SK-N-SH (cell line): ENCODE results near the gene DNAH9. TPM values are rescaled to one million over a fixed set of nuclear protein-coding genes. Genes with fewer than 3 reads are reported as not detected.

Experiments
- CTCF ChIA-PET: fragments of 300-600, 350-600 bp; formaldehyde crosslinking; extraction: SDS; loops from one replicate; lab custom pipeline; 2021; lab: Yijun Ruan, JAX
- POLR2A ChIA-PET: fragments of 350-600 bp; sonication (Branson Sonifier 250); formaldehyde crosslinking; extraction: SDS; loops from one replicate; lab custom pipeline; 2020; ENCODE audit warnings: antibody characterized with exemption, inconsistent platforms; lab: Yijun Ruan, JAX
- DNase-seq: peaks from one replicate; pipeline ENCODE4 v3.0.0; 2012
- H2AFZ ChIP-seq: fragments of 200-600 bp; sonication (generic); 2 replicates; pipeline ENCODE4 v1.8.1; 2016; ENCODE audit warnings: antibody characterized with exemption, mild to moderate bottlenecking, low read depth
- H3F3A ChIP-seq: fragments of 200-600 bp; sonication (generic); replicated peaks from 2 replicates; pipeline ENCODE3; 2016; ENCODE audit warnings: antibody characterized with exemption, mild to moderate bottlenecking; ENCODE audit not compliant: insufficient read depth
- H3K27ac ChIP-seq, 2 experiments: fragments of 200-500 bp in 1 of 2; fragments of 200-600 bp in 1 of 2; sonication (Bioruptor generic) in 1 of 2; sonication (generic), shearing (Covaris generic) in 1 of 2; 2 replicates each; pipeline versions ENCODE4 v1.5.1 to v1.6.1; 2014 to 2016; ENCODE audit warnings: low read depth in 2 of 2, inconsistent platforms in 1 of 2, low read length in 1 of 2, mild to moderate bottlenecking in 1 of 2, mixed read lengths in 1 of 2
- H3K27me3 ChIP-seq: fragments of 200-600 bp; sonication (generic), shearing (Covaris generic); 2 replicates; pipeline ENCODE4 v1.6.1; 2016; ENCODE audit warnings: mixed run types; ENCODE audit not compliant: insufficient read depth
- H3K36me3 ChIP-seq, 2 experiments: fragments of 200-500 bp in 1 of 2; fragments of 200-600 bp in 1 of 2; sonication (Bioruptor generic) in 1 of 2; sonication (generic) in 1 of 2; replicated peaks in 1 of 2; 2 replicates each; pipeline versions ENCODE3 to v1.5.1; 2014 to 2016; ENCODE audit warnings: low read length in 1 of 2, mild to moderate bottlenecking in 1 of 2; ENCODE audit not compliant: insufficient read depth in 2 of 2, control insufficient read depth in 1 of 2
- H3K4me1 ChIP-seq, 2 experiments: fragments of 200-500 bp in 1 of 2; fragments of 200-600 bp in 1 of 2; sonication (Bioruptor generic) in 1 of 2; sonication (generic), shearing (Covaris generic) in 1 of 2; 2 replicates each; pipeline versions ENCODE4 v1.5.1 to v1.6.1; 2014 to 2016; ENCODE audit warnings: low read depth in 1 of 2, low read length in 1 of 2, mixed run types in 1 of 2; ENCODE audit not compliant: insufficient read depth in 2 of 2, control insufficient read depth in 1 of 2
- H3K4me2 ChIP-seq: fragments of 200-600 bp; sonication (generic), shearing (Covaris generic); 2 replicates; pipeline ENCODE4 v1.6.1; 2017; ENCODE audit warnings: mixed run types
- H3K4me3 ChIP-seq, 2 experiments: fragments of 200-500 bp in 1 of 2; fragments of 200-600 bp in 1 of 2; sonication (Bioruptor generic) in 1 of 2; sonication (generic), shearing (Covaris generic) in 1 of 2; 2 replicates each; pipeline versions ENCODE4 v1.5.1 to v1.8.1; 2014 to 2016; ENCODE audit warnings: low read depth in 2 of 2, inconsistent platforms in 1 of 2, low read length in 1 of 2, mild to moderate bottlenecking in 1 of 2, mixed read lengths in 1 of 2, moderate library complexity in 1 of 2
- H3K79me2 ChIP-seq: fragments of 200-600 bp; sonication (generic); 2 replicates; pipeline ENCODE4 v1.8.1; 2017; ENCODE audit warnings: mild to moderate bottlenecking; ENCODE audit not compliant: insufficient read depth
- H3K9ac ChIP-seq: fragments of 200-600 bp; sonication (generic); 2 replicates; pipeline ENCODE4 v1.6.1; 2017; ENCODE audit warnings: mixed run types
- H3K9me2 ChIP-seq: fragments of 200-600 bp; sonication (generic); 2 replicates; pipeline ENCODE4 v1.6.1; 2017; ENCODE audit warnings: mixed run types
- H3K9me3 ChIP-seq: fragments of 200-600 bp; sonication (generic); 2 replicates; pipeline ENCODE4 v1.6.1; 2017; ENCODE audit warnings: mixed run types, mild to moderate bottlenecking, moderate library complexity
- H4K20me1 ChIP-seq: fragments of 200-600 bp; sonication (generic); 2 replicates; pipeline ENCODE4 v1.6.1; 2017; ENCODE audit warnings: mild to moderate bottlenecking, mixed run types; ENCODE audit not compliant: insufficient read depth
- CHD2 ChIP-seq: fragments of 150-350 bp; IDR thresholded peaks from 2 replicates; pipeline ENCODE4 v1.6.1; 2018; ENCODE audit warnings: low read length; ENCODE audit not compliant: partially characterized antibody
- EZH2phosphoT487 ChIP-seq: fragments of 200-600 bp; sonication (generic); IDR thresholded peaks from 2 replicates; pipeline ENCODE4 v1.6.1; 2017; ENCODE audit warnings: low read depth, mixed run types, mild to moderate bottlenecking, antibody characterized with exemption, moderate library complexity, borderline replicate concordance
- IRF3 ChIP-seq: fragments of 150-350 bp; IDR thresholded peaks from 2 replicates; pipeline ENCODE4 v1.6.1; 2016; ENCODE audit warnings: mild to moderate bottlenecking, low read depth, low read length
- JUND ChIP-seq: IDR thresholded peaks from 2 replicates; pipeline ENCODE4 v1.4.0; 2012
- MAX ChIP-seq: IDR thresholded peaks from 2 replicates; pipeline ENCODE4 v1.4.0; 2012; ENCODE audit warnings: low read depth
- NFIC ChIP-seq: IDR thresholded peaks from 2 replicates; pipeline ENCODE4 v1.4.0; 2012; ENCODE audit warnings: borderline replicate concordance
- NRF1 ChIP-seq: IDR thresholded peaks from 2 replicates; pipeline ENCODE4 v1.6.1; 2012; ENCODE audit warnings: low read depth, mild to moderate bottlenecking, low read length
- PBX3 ChIP-seq: IDR thresholded peaks from 2 replicates; pipeline ENCODE4; 2012
- RFX5 ChIP-seq: IDR thresholded peaks from 2 replicates; pipeline ENCODE4 v1.6.1; 2012; ENCODE audit warnings: mild to moderate bottlenecking, improper control_type of control experiment, low read length
- TCF12 ChIP-seq: IDR thresholded peaks from 2 replicates; pipeline ENCODE4 v1.4.0; 2012
- USF2 ChIP-seq: fragments of 150-350 bp; IDR thresholded peaks from 2 replicates; pipeline ENCODE4 v1.6.1; 2017; ENCODE audit warnings: antibody characterized with exemption, low read length, low read depth, borderline replicate concordance
- WGBS: methylation state at CpG from one replicate; pipeline ENCODE4 v1.1.6; 2017; ENCODE audit warnings: low lambda C conversion rate; 5-methylcytosine and 5-hydroxymethylcytosine counted together
- polyA plus RNA-seq, 3 experiments: library from polyadenylated mRNA; depleted of rRNA; stranded (reverse); fragments of >200 nt; gene quantifications; 2 replicates each; pipeline ENCODE4 v1.2.3, GENCODE V29; 2012
- TF ChIP-seq, protein P1 (sequence below): fragments of 200-600 bp; sonication (generic); IDR thresholded peaks from 2 replicates; pipeline ENCODE4 v1.6.1; 2017; ENCODE audit warnings: antibody characterized with exemption, mild to moderate bottlenecking, moderate library complexity

The DNAH9 gene
- polyA plus RNA-seq, 1 of the 3 experiments (the other 2 are of a cell fraction) = not detected

DNA sequence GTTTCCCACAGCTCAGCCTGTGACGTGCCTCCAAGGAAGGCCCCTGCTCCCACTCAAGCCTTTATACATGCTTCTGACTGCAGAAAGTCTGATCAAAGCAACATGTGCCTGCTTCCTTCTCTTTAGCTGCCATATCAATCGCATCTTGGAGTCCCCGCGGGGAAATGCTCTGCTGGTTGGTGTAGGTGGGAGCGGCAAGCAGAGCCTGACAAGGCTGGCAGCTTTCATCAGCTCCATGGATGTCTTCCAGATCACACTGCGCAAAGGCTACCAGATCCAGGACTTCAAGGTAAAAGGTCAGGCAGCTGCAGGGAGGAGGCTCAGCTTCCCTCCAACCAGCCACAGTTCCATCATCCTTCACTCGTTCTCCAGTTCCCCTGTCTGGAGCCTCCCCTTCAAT lies 209.3 kb downstream of the DNAH9 start:
- Histone ChIP-seq H3K4me2 (no peak overlapping the region), H3K4me1 (peaks cover 0 to 6% of the 10 kb centered on the region in 2 experiments; a peak in 1 of 4 replicates), H2AFZ (no peak overlapping the region), H3K27ac (no peak overlapping the region), H3F3A (no peaks in the 10 kb centered on the region), H3K9me3 (no peaks in the 10 kb centered on the region), H4K20me1 (no peaks in the 10 kb centered on the region), H3K4me3 (no peak overlapping the region), H3K9me2 (no peaks in the 10 kb centered on the region), H3K27me3 (no peaks in the 10 kb centered on the region), H3K79me2 (no peaks in the 10 kb centered on the region), H3K9ac (no peak overlapping the region), H3K36me3 (no peaks in the 10 kb centered on the region)
- POLR2A ChIA-PET = no interaction called here
- 9% methylated on average over 3 of the region's 7 CpGs for WGBS
- CTCF ChIA-PET = interaction anchor here (1.1 kb wide), 1 partner anchor 10 kb away, joined by 3 read pairs; no protein-coding TSS in a partner anchor
- peak; percentile 11 for DNase-seq
- TF ChIP-seq CHD2 (no peak), PBX3 (no peak), JUND (no peak), EZH2phosphoT487 (no peak), IRF3 (no peak), RFX5 (no peak), USF2 (no peak), NRF1 (no peak)

GRCh38 chr17:11813278-11813677 lies 215.0 kb downstream of the DNAH9 start:
- WGBS = 19% methylated on average over 4 of the region's 4 CpGs
- no peaks in the 10 kb centered on the region for H3K4me1 ChIP-seq
- H2AFZ ChIP-seq = no peak overlapping the region
- no peak for DNase-seq
- no peak overlapping the region for H3K9ac ChIP-seq
- TF ChIP-seq IRF3 (no peak), TCF12 (no peak), MAX (no peak), PBX3 (no peak), JUND (no peak), NFIC (no peak)
- TF ChIP-seq, protein P1, sequence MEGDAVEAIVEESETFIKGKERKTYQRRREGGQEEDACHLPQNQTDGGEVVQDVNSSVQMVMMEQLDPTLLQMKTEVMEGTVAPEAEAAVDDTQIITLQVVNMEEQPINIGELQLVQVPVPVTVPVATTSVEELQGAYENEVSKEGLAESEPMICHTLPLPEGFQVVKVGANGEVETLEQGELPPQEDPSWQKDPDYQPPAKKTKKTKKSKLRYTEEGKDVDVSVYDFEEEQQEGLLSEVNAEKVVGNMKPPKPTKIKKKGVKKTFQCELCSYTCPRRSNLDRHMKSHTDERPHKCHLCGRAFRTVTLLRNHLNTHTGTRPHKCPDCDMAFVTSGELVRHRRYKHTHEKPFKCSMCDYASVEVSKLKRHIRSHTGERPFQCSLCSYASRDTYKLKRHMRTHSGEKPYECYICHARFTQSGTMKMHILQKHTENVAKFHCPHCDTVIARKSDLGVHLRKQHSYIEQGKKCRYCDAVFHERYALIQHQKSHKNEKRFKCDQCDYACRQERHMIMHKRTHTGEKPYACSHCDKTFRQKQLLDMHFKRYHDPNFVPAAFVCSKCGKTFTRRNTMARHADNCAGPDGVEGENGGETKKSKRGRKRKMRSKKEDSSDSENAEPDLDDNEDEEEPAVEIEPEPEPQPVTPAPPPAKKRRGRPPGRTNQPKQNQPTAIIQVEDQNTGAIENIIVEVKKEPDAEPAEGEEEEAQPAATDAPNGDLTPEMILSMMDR = no peak
- CTCF ChIA-PET = no interaction called here
- no peaks in the 10 kb centered on the region for H4K20me1 ChIP-seq
- H3K79me2 ChIP-seq = no peaks in the 10 kb centered on the region
- no peaks in the 10 kb centered on the region for H3K27me3 ChIP-seq
- no peak overlapping the region for H3K4me3 ChIP-seq
- POLR2A ChIA-PET = no interaction called here
- no peaks in the 10 kb centered on the region for H3K9me3 ChIP-seq
- no peak overlapping the region for H3K27ac ChIP-seq
- H3K36me3 ChIP-seq = no peaks in the 10 kb centered on the region
- no peak overlapping the region for H3K4me2 ChIP-seq
- H3K9me2 ChIP-seq = no peaks in the 10 kb centered on the region
- no peaks in the 10 kb centered on the region for H3F3A ChIP-seq
